PFSK-1 (cell line): ENCODE results near the gene PFDN1.

Experiments used
- FOXP2 ChIP-seq: optimal IDR thresholded peaks from 2 replicates; pipeline ENCODE3; 2011; ENCODE audit warnings: borderline replicate concordance, control low read depth, inconsistent platforms; ENCODE audit not compliant: insufficient read depth; ENCODE audit errors: extremely low read length, extremely low read depth
- POLR2AphosphoS5 ChIP-seq: IDR thresholded peaks from 2 replicates; pipeline ENCODE4 v1.6.1; 2012; ENCODE audit warnings: low read depth, mild to moderate bottlenecking, control low read depth, low read length, moderate library complexity
- SIN3A ChIP-seq: IDR thresholded peaks from 2 replicates; pipeline ENCODE4 v1.6.1; 2012; ENCODE audit warnings: mild to moderate bottlenecking, low read length, moderate library complexity, borderline replicate concordance; ENCODE audit not compliant: insufficient read depth
- TAF1 ChIP-seq: IDR thresholded peaks from 2 replicates; pipeline ENCODE4 v1.6.1; 2012; ENCODE audit warnings: low read length, control low read depth, borderline replicate concordance; ENCODE audit not compliant: insufficient read depth
- TF ChIP-seq, protein P1 (sequence below), 2 experiments: IDR thresholded peaks; 2 replicates each; pipeline versions ENCODE4 v1.6.1 to v1.8.0; 2011 to 2012; ENCODE audit warnings: low read depth in 2 of 2, low read length in 2 of 2, control low read depth in 1 of 2, inconsistent platforms in 1 of 2, mild to moderate bottlenecking in 1 of 2, moderate library complexity in 1 of 2; ENCODE audit not compliant: insufficient read depth in 1 of 2

PFDN1 gene

DNA sequence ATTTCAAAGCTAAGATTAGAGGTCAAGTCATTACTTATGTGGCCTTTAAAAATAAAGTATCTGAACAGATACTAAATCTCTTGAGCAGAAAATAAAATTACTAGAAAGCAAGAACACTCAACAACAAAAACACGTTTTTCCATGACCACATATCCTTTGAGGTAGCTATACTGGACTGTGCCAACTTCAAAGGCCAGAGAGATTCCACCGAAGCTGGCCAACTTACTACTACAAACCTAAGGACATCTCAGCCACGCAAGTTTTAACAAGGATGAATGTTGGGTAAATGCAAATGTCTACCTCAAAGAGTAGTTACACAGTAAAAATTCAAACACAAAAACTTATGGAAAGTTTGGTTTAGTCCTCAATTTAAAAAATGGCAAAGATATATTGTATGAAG is 18.9 kb downstream of the PFDN1 start:
- TF ChIP-seq SIN3A (no peak), POLR2AphosphoS5 (no peak), FOXP2 (no peak), TAF1 (no peak)
- TF ChIP-seq, protein P1, sequence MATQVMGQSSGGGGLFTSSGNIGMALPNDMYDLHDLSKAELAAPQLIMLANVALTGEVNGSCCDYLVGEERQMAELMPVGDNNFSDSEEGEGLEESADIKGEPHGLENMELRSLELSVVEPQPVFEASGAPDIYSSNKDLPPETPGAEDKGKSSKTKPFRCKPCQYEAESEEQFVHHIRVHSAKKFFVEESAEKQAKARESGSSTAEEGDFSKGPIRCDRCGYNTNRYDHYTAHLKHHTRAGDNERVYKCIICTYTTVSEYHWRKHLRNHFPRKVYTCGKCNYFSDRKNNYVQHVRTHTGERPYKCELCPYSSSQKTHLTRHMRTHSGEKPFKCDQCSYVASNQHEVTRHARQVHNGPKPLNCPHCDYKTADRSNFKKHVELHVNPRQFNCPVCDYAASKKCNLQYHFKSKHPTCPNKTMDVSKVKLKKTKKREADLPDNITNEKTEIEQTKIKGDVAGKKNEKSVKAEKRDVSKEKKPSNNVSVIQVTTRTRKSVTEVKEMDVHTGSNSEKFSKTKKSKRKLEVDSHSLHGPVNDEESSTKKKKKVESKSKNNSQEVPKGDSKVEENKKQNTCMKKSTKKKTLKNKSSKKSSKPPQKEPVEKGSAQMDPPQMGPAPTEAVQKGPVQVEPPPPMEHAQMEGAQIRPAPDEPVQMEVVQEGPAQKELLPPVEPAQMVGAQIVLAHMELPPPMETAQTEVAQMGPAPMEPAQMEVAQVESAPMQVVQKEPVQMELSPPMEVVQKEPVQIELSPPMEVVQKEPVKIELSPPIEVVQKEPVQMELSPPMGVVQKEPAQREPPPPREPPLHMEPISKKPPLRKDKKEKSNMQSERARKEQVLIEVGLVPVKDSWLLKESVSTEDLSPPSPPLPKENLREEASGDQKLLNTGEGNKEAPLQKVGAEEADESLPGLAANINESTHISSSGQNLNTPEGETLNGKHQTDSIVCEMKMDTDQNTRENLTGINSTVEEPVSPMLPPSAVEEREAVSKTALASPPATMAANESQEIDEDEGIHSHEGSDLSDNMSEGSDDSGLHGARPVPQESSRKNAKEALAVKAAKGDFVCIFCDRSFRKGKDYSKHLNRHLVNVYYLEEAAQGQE (IDR thresholded peaks at IDR 0.05; ENCODE audit: insufficient read depth in 1 of 2, low read depth in 2 of 2, low read length in 2 of 2), result no peak

DNA sequence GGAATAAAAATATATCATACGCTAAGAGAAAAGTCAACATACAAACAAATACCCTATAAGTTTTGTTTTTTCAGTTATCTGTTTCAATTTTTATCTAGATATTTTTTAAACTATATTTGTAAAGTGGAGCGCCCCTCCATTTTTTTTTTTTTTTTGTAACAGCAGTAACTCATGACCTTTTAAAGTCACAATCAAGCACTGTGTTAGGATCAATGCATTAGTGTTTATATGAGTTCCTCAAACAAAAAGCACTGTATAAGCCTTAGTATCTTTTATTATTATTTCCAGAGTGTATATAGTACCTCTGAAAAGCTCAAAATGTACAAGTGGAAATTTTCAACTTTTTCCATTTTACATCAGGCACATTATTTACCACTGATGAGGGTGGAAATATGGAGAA is 20.6 kb downstream of the PFDN1 start:
- TF ChIP-seq POLR2AphosphoS5 (no peak), FOXP2 (no peak), SIN3A (no peak), TAF1 (no peak)
- TF ChIP-seq, protein P1 (IDR thresholded peaks at IDR 0.05; ENCODE audit: insufficient read depth in 1 of 2, low read depth in 2 of 2, low read length in 2 of 2), result no peak

DNA sequence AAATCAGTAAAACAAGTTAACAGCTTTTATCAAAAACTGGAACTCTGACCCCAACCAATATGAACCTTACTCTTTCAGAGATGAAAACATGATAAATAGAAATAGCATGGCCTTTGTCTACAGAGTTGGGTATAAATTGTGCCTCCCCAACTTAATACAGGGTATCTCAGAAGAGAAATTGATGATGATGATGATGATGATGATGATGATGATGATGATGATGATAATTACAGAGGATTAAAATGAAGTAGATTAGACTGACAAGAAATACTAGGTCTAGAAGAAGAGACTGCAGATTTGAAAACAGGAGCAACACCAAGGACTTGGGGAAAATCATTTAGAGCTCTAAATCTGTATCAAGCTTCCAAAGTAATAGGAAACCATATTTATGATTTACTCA is 27.1 kb downstream of the PFDN1 start:
- TF ChIP-seq SIN3A, result no peak
- TF ChIP-seq FOXP2, result no peak
- no peak for TF ChIP-seq POLR2AphosphoS5
- TF ChIP-seq, protein P1 (IDR thresholded peaks at IDR 0.05; ENCODE audit: insufficient read depth in 1 of 2, low read depth in 2 of 2, low read length in 2 of 2), result no peak
- no peak for TF ChIP-seq TAF1

DNA sequence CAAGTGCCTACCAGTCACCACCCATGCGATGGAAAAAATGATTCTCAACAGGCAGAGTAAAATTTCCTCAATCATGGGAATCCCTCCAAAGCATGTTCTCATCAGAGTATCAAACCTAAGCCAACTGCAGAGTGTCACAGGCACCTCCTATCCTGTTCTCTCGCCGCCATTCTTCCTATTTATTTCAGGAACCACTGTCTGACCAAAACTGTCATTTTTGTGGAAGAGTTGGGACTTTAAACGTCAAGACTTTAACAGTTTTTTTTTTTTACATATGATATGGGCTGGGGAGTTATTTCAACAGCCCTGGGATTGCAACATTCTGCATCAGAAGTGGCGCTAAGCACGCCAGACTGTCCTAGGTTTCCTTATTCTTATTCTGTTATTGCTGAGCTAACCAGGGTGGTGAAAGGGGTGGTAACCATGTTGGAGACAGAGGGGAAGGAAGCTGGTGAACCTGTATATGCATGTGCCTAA is 29.5 kb downstream of the PFDN1 start:
- TF ChIP-seq POLR2AphosphoS5 (no peak), FOXP2 (no peak), TAF1 (no peak), SIN3A (no peak)
- TF ChIP-seq, protein P1 (IDR thresholded peaks at IDR 0.05; ENCODE audit: insufficient read depth in 1 of 2, low read depth in 2 of 2, low read length in 2 of 2), result no peak

DNA sequence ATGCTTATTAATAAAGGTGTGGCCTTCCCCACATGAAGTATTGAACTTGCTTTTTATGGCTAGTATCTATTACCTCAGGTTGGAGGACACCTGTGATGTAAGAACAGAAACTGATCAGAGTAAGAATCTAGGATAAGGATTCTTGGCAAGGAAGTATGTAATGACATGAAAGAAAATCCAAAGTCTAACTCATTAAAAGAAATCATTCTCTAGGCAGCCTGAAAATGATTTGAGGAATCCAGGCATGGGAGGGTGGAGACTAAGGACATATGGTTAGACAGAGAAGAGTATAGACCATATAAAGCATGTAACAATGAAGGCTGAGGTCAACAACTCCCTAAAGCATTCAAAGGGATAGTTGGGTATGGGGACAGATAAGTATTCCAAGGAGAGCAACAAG is 32.9 kb downstream of the PFDN1 start:
- TF ChIP-seq SIN3A, result no peak
- TF ChIP-seq POLR2AphosphoS5, result no peak
- TF ChIP-seq TAF1, result no peak
- TF ChIP-seq, protein P1 (IDR thresholded peaks at IDR 0.05; ENCODE audit: insufficient read depth in 1 of 2, low read depth in 2 of 2, low read length in 2 of 2), result no peak
- TF ChIP-seq FOXP2, result no peak
